ENCODE measurements around the gene ALDH16A1.

ALDH16A1 gene

GRCh38 chr19:49453013-49453756 lies at the start of gene ALDH16A1:
ALDH16A1 (plus strand) TSS chr19:49453225; CDS start chr19:49453332, 107 bp downstream.
- DNase-seq, result peak; percentile 94 to 98 (median 96)

- DNase-seq, result no peak
These were observed 49.4 kb upstream of the ALDH16A1 start for GRCh38 chr19:49403404-49404187.

GRCh38 chr19:49407079-49407478 lies 45.9 kb upstream of the ALDH16A1 start:
- no peak for DNase-seq

GRCh38 chr19:49407482-49408015 lies 45.5 kb upstream of the ALDH16A1 start:
- DNase-seq, result no peak

GRCh38 chr19:49408816-49409440 lies 44.1 kb upstream of the ALDH16A1 start:
- DNase-seq, result no peak

GRCh38 chr19:49409441-49410029 lies 43.5 kb upstream of the ALDH16A1 start:
- no peak for DNase-seq

GRCh38 chr19:49411681-49412326 lies 41.2 kb upstream of the ALDH16A1 start:
- DNase-seq, result no peak

- no peak for DNase-seq
These were observed 39.7 kb upstream of the ALDH16A1 start for GRCh38 chr19:49413348-49413747.

GRCh38 chr19:49414256-49414655 lies 38.8 kb upstream of the ALDH16A1 start:
- no peak for DNase-seq

GRCh38 chr19:49415102-49415809 lies 37.8 kb upstream of the ALDH16A1 start:
- DNase-seq, result no peak

GRCh38 chr19:49415810-49416200 lies 37.2 kb upstream of the ALDH16A1 start:
- no peak for DNase-seq

GRCh38 chr19:49417088-49417487 lies 35.9 kb upstream of the ALDH16A1 start:
- DNase-seq, result no peak

- DNase-seq, result no peak
These were observed 34.5 kb upstream of the ALDH16A1 start for GRCh38 chr19:49418511-49418910.

- no peak for DNase-seq
These were observed 33.9 kb upstream of the ALDH16A1 start for GRCh38 chr19:49419173-49419572.

- no peak for DNase-seq
These were observed 32.8 kb upstream of the ALDH16A1 start for GRCh38 chr19:49420227-49420626.

- peak in 1 of 4 experiments; percentile 11 for DNase-seq
These were observed 31.8 kb upstream of the ALDH16A1 start for GRCh38 chr19:49421039-49421877.

GRCh38 chr19:49421878-49422202 lies 31.2 kb upstream of the ALDH16A1 start:
- DNase-seq, result no peak

GRCh38 chr19:49422407-49423070 lies 30.5 kb upstream of the ALDH16A1 start:
- DNase-seq, result peak in 1 of 4 experiments; percentile 23

- no peak for DNase-seq
These were observed 29.7 kb upstream of the ALDH16A1 start, which contains the start of gene PTH2 for GRCh38 chr19:49423071-49423984. PTH2 (minus strand) TSS chr19:49423441; CDS start chr19:49423339, 102 bp downstream.

Data from activated naive CD4-positive, alpha-beta T cell (primary cell).